ENCODE data around the gene OPTC.

Gene OPTC

GRCh38 chr1:203451836-203452784 is 41.8 kb upstream of the OPTC start:
- no peak for TF ChIP-seq CTCF (IDR thresholded peaks at IDR 0.05; ENCODE audit: extremely low read depth, insufficient read depth, missing control alignments)
- in situ Hi-C loops (cut with MboI; ENCODE audit: low pct_unique_long_range_greater_than_20kb, low sequenced_read_pairs, unreplicated experiment) = no loop called here
- no peak for DNase-seq (ENCODE audit: low spot score)

GRCh38 chr1:203453016-203453415 is 40.9 kb upstream of the OPTC start:
- no peak for TF ChIP-seq CTCF (IDR thresholded peaks at IDR 0.05; ENCODE audit: extremely low read depth, insufficient read depth, missing control alignments)
- no peak for DNase-seq (ENCODE audit: low spot score)
- in situ Hi-C loops (cut with MboI; ENCODE audit: low pct_unique_long_range_greater_than_20kb, low sequenced_read_pairs, unreplicated experiment) = no loop called here

GRCh38 chr1:203453616-203454015 is 40.3 kb upstream of the OPTC start:
- in situ Hi-C loops (cut with MboI; ENCODE audit: low pct_unique_long_range_greater_than_20kb, low sequenced_read_pairs, unreplicated experiment) = no loop called here
- TF ChIP-seq CTCF (IDR thresholded peaks at IDR 0.05; ENCODE audit: extremely low read depth, insufficient read depth, missing control alignments) = no peak
- no peak for DNase-seq (ENCODE audit: low spot score)

- DNase-seq (ENCODE audit: low spot score) = no peak
- TF ChIP-seq CTCF (IDR thresholded peaks at IDR 0.05; ENCODE audit: extremely low read depth, insufficient read depth, missing control alignments) = no peak
- in situ Hi-C loops (cut with MboI; ENCODE audit: low pct_unique_long_range_greater_than_20kb, low sequenced_read_pairs, unreplicated experiment) = no loop called here
Measured at GRCh38 chr1:203454986-203455471, 38.9 kb upstream of the OPTC start.

- no peak for DNase-seq (ENCODE audit: low spot score)
- in situ Hi-C loops (cut with MboI; ENCODE audit: low pct_unique_long_range_greater_than_20kb, low sequenced_read_pairs, unreplicated experiment) = no loop called here
- TF ChIP-seq CTCF (IDR thresholded peaks at IDR 0.05; ENCODE audit: extremely low read depth, insufficient read depth, missing control alignments) = no peak
Measured at GRCh38 chr1:203455706-203456105, 38.2 kb upstream of the OPTC start.

GRCh38 chr1:203456577-203456976 is 37.4 kb upstream of the OPTC start:
- in situ Hi-C loops (cut with MboI; ENCODE audit: low pct_unique_long_range_greater_than_20kb, low sequenced_read_pairs, unreplicated experiment) = no loop called here
- no peak for DNase-seq (ENCODE audit: low spot score)
- no peak for TF ChIP-seq CTCF (IDR thresholded peaks at IDR 0.05; ENCODE audit: extremely low read depth, insufficient read depth, missing control alignments)

All from GM13977 (cell line).